Brain microvascular endothelial cell (primary cell): ENCODE measurements around the gene CELF2.

Experiments used
- DNase-seq: peaks from one replicate; pipeline ENCODE4 v3.0.0-alpha.2; 2020
- H3K27ac ChIP-seq: fragments of 250-450 bp; sonication (Bioruptor Pico); 2 replicates; pipeline ENCODE4 v1.5.1; 2020; ENCODE audit warnings: mild to moderate bottlenecking, moderate library complexity
- H3K27me3 ChIP-seq: fragments of 250-450 bp; sonication (Bioruptor Pico); replicated peaks from 2 replicates; pipeline ENCODE4 v1.5.1; 2020; ENCODE audit warnings: mild to moderate bottlenecking
- H3K36me3 ChIP-seq: fragments of 250-450 bp; sonication (Bioruptor Pico); replicated peaks from 2 replicates; pipeline ENCODE4 v1.5.1; 2020; ENCODE audit warnings: mild to moderate bottlenecking
- H3K4me3 ChIP-seq: 2 replicates; pipeline ENCODE4 v1.5.1; 2011; ENCODE audit warnings: low read depth, mild to moderate bottlenecking, control low read depth, low read length, moderate library complexity
- in situ Hi-C: cut with HindIII; loops from 2 replicates; pipeline ENCODE4 v1.10.0; 2017; ENCODE audit warnings: low sequenced_read_pairs, low pct_ligation_motif_present
- TF ChIP-seq, protein P1 (sequence below): IDR thresholded peaks from 2 replicates; pipeline ENCODE4 v1.5.1; 2011; ENCODE audit warnings: low read depth, mild to moderate bottlenecking, moderate library complexity, low read length, control low read depth, inconsistent platforms; ENCODE audit errors: missing control alignments

Gene CELF2

DNA sequence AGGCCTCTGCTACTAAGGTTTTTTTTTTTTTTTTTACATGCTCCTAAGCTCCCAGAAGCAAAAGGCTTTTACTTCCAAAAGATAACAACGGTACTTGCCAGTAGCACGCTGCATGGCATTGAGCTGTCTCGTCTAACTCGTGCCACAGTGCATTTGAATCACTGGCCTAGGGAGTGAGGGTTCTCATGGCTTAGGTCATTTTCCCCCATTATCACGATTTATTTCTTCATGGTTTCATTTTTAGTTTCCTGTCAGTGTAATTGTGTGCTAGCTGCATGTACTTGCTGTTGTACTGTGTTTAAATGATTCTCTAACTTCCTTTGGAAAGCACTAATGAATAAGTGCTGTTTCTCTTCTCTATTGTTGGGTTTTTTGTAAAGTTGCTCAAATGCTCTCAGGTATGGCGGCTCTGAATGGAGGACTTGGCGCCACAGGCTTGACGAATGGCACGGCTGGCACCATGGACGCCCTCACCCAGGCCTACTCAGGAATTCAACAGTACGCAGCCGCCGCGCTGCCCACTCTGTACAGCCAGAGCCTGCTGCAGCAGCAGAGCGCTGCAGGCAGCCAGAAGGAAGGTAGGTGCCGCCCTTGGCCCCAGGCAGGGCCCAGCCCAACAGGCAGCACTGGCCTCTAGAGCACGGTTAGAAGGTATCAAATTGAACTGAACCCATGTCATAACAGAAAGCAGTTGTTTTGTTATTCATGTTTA is 303.3 kb downstream of the CELF2 start:
- no peaks in the 10 kb centered on the region for H3K36me3 ChIP-seq
- H3K27ac ChIP-seq: no peak overlapping the region
- TF ChIP-seq, protein P1, sequence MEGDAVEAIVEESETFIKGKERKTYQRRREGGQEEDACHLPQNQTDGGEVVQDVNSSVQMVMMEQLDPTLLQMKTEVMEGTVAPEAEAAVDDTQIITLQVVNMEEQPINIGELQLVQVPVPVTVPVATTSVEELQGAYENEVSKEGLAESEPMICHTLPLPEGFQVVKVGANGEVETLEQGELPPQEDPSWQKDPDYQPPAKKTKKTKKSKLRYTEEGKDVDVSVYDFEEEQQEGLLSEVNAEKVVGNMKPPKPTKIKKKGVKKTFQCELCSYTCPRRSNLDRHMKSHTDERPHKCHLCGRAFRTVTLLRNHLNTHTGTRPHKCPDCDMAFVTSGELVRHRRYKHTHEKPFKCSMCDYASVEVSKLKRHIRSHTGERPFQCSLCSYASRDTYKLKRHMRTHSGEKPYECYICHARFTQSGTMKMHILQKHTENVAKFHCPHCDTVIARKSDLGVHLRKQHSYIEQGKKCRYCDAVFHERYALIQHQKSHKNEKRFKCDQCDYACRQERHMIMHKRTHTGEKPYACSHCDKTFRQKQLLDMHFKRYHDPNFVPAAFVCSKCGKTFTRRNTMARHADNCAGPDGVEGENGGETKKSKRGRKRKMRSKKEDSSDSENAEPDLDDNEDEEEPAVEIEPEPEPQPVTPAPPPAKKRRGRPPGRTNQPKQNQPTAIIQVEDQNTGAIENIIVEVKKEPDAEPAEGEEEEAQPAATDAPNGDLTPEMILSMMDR: no peak
- H3K4me3 ChIP-seq: no peak overlapping the region
- H3K27me3 ChIP-seq: no peaks in the 10 kb centered on the region
- no peak for DNase-seq
- in situ Hi-C loops: no loop called here

- Histone ChIP-seq H3K27ac (no peak overlapping the region), H3K27me3 (no peaks in the 10 kb centered on the region), H3K36me3 (no peaks in the 10 kb centered on the region), H3K4me3 (no peak overlapping the region)
- no peak for DNase-seq
- TF ChIP-seq, protein P1: no peak
- in situ Hi-C loops: no loop called here
Measured at GRCh38 chr10:11322698-11323097, 305.0 kb downstream of the CELF2 start.

- Histone ChIP-seq H3K27ac (no peak overlapping the region), H3K27me3 (no peaks in the 10 kb centered on the region), H3K36me3 (no peaks in the 10 kb centered on the region), H3K4me3 (no peak overlapping the region)
- TF ChIP-seq, protein P1: no peak
- in situ Hi-C loops: no loop called here
- no peak for DNase-seq
Measured at GRCh38 chr10:11324761-11325321, 307.2 kb downstream of the CELF2 start.

- in situ Hi-C loops: no loop called here
- Histone ChIP-seq H3K4me3 (no peak overlapping the region), H3K27me3 (no peaks in the 10 kb centered on the region), H3K27ac (peak overlapping the region; percentile 37), H3K36me3 (no peaks in the 10 kb centered on the region)
- peak; percentile 79 for DNase-seq
- TF ChIP-seq, protein P1: no peak
Measured at GRCh38 chr10:11325817-11326216, 308.1 kb downstream of the CELF2 start.

GRCh38 chr10:11326241-11326640 is 308.6 kb downstream of the CELF2 start:
- TF ChIP-seq, protein P1: no peak
- H3K27ac ChIP-seq: peak overlapping the region; percentile 37
- no peaks in the 10 kb centered on the region for H3K27me3 ChIP-seq
- in situ Hi-C loops: no loop called here
- no peak overlapping the region for H3K4me3 ChIP-seq
- DNase-seq: no peak
- H3K36me3 ChIP-seq: no peaks in the 10 kb centered on the region
